Stomach (tissue), 4 donors: Measurements from ENCODE around the gene SYT8.

ENCODE experiments used
- POLR2A ChIP-seq, 4 donors: fragments of 450-650 bp; IDR thresholded peaks; one replicate each; pipeline ENCODE4 v1.6.1; 2016; ENCODE audit warnings: antibody characterized with exemption in 4 of 4, control low read depth in 2 of 4, mild to moderate bottlenecking in 1 of 4, moderate library complexity in 1 of 4
- POLR2AphosphoS5 ChIP-seq, 3 donors: sonication (generic); formaldehyde crosslinking; IDR thresholded peaks; one replicate each; pipeline ENCODE4 v1.6.1; 2016; ENCODE audit warnings: antibody characterized with exemption in 3 of 3
- TF ChIP-seq, protein P1 (sequence below), 7 experiments: fragments of 450-650 bp in 4 of 7; fragments of 200-600 bp in 3 of 7; sonication (generic) in 3 of 7; IDR thresholded peaks; one replicate each; pipeline ENCODE4 v1.5.1; 2016 to 2019; ENCODE audit warnings: antibody characterized with exemption in 7 of 7, control low read depth in 2 of 7, mild to moderate bottlenecking in 1 of 7

- TF ChIP-seq, protein P1, sequence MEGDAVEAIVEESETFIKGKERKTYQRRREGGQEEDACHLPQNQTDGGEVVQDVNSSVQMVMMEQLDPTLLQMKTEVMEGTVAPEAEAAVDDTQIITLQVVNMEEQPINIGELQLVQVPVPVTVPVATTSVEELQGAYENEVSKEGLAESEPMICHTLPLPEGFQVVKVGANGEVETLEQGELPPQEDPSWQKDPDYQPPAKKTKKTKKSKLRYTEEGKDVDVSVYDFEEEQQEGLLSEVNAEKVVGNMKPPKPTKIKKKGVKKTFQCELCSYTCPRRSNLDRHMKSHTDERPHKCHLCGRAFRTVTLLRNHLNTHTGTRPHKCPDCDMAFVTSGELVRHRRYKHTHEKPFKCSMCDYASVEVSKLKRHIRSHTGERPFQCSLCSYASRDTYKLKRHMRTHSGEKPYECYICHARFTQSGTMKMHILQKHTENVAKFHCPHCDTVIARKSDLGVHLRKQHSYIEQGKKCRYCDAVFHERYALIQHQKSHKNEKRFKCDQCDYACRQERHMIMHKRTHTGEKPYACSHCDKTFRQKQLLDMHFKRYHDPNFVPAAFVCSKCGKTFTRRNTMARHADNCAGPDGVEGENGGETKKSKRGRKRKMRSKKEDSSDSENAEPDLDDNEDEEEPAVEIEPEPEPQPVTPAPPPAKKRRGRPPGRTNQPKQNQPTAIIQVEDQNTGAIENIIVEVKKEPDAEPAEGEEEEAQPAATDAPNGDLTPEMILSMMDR (IDR thresholded peaks at IDR 0.05), result no peak
- TF ChIP-seq POLR2AphosphoS5 (IDR thresholded peaks at IDR 0.05), result no peak
- TF ChIP-seq POLR2A (IDR thresholded peaks at IDR 0.05), result no peak
Observed at GRCh38 chr11:1821562-1821961, 13.2 kb upstream of the SYT8 start.
